ENCODE measurements around the gene DDX60. TPM values are rescaled to one million over a fixed set of nuclear protein-coding genes. Genes with fewer than 3 reads are reported as not detected.

DDX60 gene
- total and polyA plus RNA-seq, 7 donors: 1.4 to 3.6 (median 2.1) TPM

- no peak for TF ChIP-seq CTCF (IDR thresholded peaks at IDR 0.05)
- H3K4me3 ChIP-seq: no peak overlapping the region
- H3K27ac ChIP-seq: no peak overlapping the region
- no peaks in the 10 kb centered on the region for H3K4me1 ChIP-seq
- intact Hi-C loops (cut with DNase I): no loop called here
- 90 to 95% (median 92%) methylated on average over 6 of the region's 6 CpGs for WGBS, 3 donors
- H3K9me3 ChIP-seq: no peaks in the 10 kb centered on the region
- DNase-seq: no peak
- peak in 1 of 4 donors; percentile 19 for ATAC-seq
- no peaks in the 10 kb centered on the region for H3K36me3 ChIP-seq (ENCODE audit: insufficient read depth in 1 of 2, low read depth in 1 of 2)
- H3K27me3 ChIP-seq (ENCODE audit: insufficient read depth in 3 of 3, low read length in 2 of 3): no peaks in the 10 kb centered on the region
Measured at GRCh38 chr4:168174308-168174707, 144.2 kb downstream of the DDX60 start.

DNA sequence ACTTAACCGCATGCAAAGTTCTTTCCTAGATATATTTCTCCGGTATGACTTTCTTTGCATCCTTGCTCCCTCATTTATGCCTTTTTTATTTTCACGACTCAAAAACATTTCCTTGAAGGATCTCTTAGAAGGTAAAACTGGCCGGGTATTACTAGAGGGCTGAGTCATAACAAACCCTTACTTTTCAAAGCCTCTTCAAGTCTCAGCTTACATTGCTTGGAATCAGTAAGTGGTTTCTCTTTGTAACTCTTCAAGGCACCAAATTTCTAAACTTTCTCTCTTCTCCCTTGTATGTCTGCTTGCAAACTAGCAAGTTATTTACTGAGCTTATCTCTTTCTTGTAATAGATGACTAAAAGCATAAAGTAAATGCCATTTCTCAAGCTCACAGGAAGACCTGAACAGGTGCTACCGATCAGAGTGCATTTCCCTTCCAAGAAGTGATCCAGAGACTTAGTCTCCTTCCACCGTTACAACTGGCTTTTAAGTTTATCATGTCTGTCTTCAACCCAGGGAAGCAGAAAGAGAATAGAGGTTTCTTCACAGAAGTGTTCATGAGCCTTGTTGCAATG, 150.8 kb downstream of the DDX60 start:
- no peak overlapping the region for H3K27ac ChIP-seq
- DNase-seq (no peak), ATAC-seq (no peak)
- H3K4me3 ChIP-seq: no peak overlapping the region
- 68 to 73% (median 71%) methylated on average over 6 of the region's 6 CpGs for WGBS, 3 donors
- intact Hi-C loops (cut with DNase I): loop anchor here in 1 of 2 donors (2.0 kb wide), 1 partner anchor 25 kb away; no protein-coding TSS in a partner anchor
- H3K4me1 ChIP-seq: no peaks in the 10 kb centered on the region
- no peaks in the 10 kb centered on the region for H3K36me3 ChIP-seq (ENCODE audit: insufficient read depth in 1 of 2, low read depth in 1 of 2)
- TF ChIP-seq CTCF (IDR thresholded peaks at IDR 0.05): no peak
- no peaks in the 10 kb centered on the region for H3K27me3 ChIP-seq (ENCODE audit: insufficient read depth in 3 of 3, low read length in 2 of 3)
- no peaks in the 10 kb centered on the region for H3K9me3 ChIP-seq

Other genes starting within 250 kb of the DDX60 start
- gene ANXA10, start 226.2 kb downstream of the DDX60 start, total RNA-seq: not detected
- gene ANXA10, start 226.2 kb downstream of the DDX60 start, polyA plus RNA-seq: not detected
- 1 to 10 TPM; 3.9 to 4.9 (median 4.3) TPM for gene DDX60L, start 161.7 kb upstream of the DDX60 start, total RNA-seq
- 1 to 10 TPM in 2 of 3 donors, under 1 TPM in 1; 0.61 to 2.7 (median 2.3) TPM for gene DDX60L, start 161.7 kb upstream of the DDX60 start, polyA plus RNA-seq
- 100 to 1,000 TPM; 168 to 245 (median 201) TPM for gene PALLD, start 178.3 kb upstream of the DDX60 start, total RNA-seq
- 100 to 1,000 TPM in 1 of 3 donors, 10 to 100 TPM in 2; 19.2 to 108 (median 89.9) TPM for gene PALLD, start 178.3 kb upstream of the DDX60 start, polyA plus RNA-seq